Measurements from ENCODE around the gene IL34. TPM values are rescaled to one million over a fixed set of nuclear protein-coding genes. Genes with fewer than 3 reads are reported as not detected.

The IL34 gene
- polyA plus RNA-seq, 1 of the 3 experiments (the other 2 are of a cell fraction), result 0.18 TPM

DNA sequence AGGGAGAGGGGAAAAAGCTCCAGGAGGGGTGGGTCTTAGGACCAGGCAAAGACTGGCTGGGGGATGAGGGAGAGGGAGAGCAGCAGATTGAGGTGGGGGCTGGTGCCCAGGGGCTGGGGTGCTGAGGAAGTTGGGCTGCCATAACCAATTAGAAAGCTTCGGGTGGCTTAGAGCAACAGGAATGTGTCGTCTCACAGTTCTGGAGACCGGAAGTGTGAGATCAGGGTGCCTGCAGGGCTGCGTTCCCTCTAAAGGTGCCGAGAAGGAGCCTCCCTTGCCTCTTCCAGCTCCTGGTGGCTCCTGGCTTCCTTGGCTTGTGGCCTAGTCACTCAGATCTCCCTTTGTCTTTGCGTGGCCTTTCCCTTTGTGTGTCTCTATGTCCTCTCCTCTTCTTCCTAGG is 2.2 kb downstream of the IL34 start:
- no peaks in the 10 kb centered on the region for H3K36me3 ChIP-seq (replicated peaks in 1 of 2; ENCODE audit: control insufficient read depth in 1 of 2, insufficient read depth in 2 of 2, low read length in 1 of 2)
- TF ChIP-seq, protein P1, sequence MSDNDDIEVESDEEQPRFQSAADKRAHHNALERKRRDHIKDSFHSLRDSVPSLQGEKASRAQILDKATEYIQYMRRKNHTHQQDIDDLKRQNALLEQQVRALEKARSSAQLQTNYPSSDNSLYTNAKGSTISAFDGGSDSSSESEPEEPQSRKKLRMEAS (IDR thresholded peaks at IDR 0.05; ENCODE audit: low read depth), result no peak
- TF ChIP-seq FOSL2 (IDR thresholded peaks at IDR 0.05; ENCODE audit: borderline replicate concordance, low read depth) (no peak), EZH2phosphoT487 (IDR thresholded peaks at IDR 0.05; ENCODE audit: borderline replicate concordance, low read depth) (no peak)
- no peak overlapping the region for H3K9ac ChIP-seq
- H3K9me2 ChIP-seq, result no peaks in the 10 kb centered on the region
- 90% methylated on average over 3 of the region's 6 CpGs for WGBS (ENCODE audit: low lambda C conversion rate)
- no peak overlapping the region for H3K4me2 ChIP-seq
- H3K4me1 ChIP-seq (ENCODE audit: control insufficient read depth in 1 of 2, insufficient read depth in 2 of 2, low read depth in 1 of 2, low read length in 1 of 2), result peaks cover 0 to 18% of the 10 kb centered on the region in 2 experiments; a peak in 1 of 4 replicates
- H2AFZ ChIP-seq (ENCODE audit: low read depth), result no peak overlapping the region
- H3K4me3 ChIP-seq (ENCODE audit: low read depth in 2 of 2, low read length in 1 of 2), result no peak overlapping the region
- no peaks in the 10 kb centered on the region for H3K9me3 ChIP-seq
- no peaks in the 10 kb centered on the region for H4K20me1 ChIP-seq (ENCODE audit: insufficient read depth)
- H3F3A ChIP-seq (replicated peaks; ENCODE audit: insufficient read depth), result no peaks in the 10 kb centered on the region
- no peaks in the 10 kb centered on the region for H3K79me2 ChIP-seq (ENCODE audit: insufficient read depth)
- ChIA-PET CTCF (no interaction called here), POLR2A (no interaction called here)
- H3K27ac ChIP-seq (ENCODE audit: low read depth in 2 of 2, low read length in 1 of 2), result peak overlapping the region in 1 of 2 experiments; percentile 36; a peak in 2 of 4 replicates
- DNase-seq, result no peak
- H3K27me3 ChIP-seq (ENCODE audit: insufficient read depth), result no peaks in the 10 kb centered on the region

GRCh38 chr16:70649300-70649699 is 2.9 kb downstream of the IL34 start:
- 86% methylated on average over 7 of the region's 7 CpGs for WGBS (ENCODE audit: low lambda C conversion rate)
- no peak overlapping the region for H3K4me2 ChIP-seq

More at GRCh38 chr16:70649300-70649699, 2.9 kb downstream of the IL34 start:
- Histone ChIP-seq H2AFZ (ENCODE audit: low read depth) (no peak overlapping the region), H3K36me3 (replicated peaks in 1 of 2; ENCODE audit: control insufficient read depth in 1 of 2, insufficient read depth in 2 of 2, low read length in 1 of 2) (no peaks in the 10 kb centered on the region), H4K20me1 (ENCODE audit: insufficient read depth) (no peaks in the 10 kb centered on the region), H3K79me2 (ENCODE audit: insufficient read depth) (no peaks in the 10 kb centered on the region), H3K9me2 (no peaks in the 10 kb centered on the region), H3K4me3 (ENCODE audit: low read depth in 2 of 2, low read length in 1 of 2) (no peak overlapping the region), H3K27me3 (ENCODE audit: insufficient read depth) (no peaks in the 10 kb centered on the region), H3K9me3 (no peaks in the 10 kb centered on the region), H3K4me1 (ENCODE audit: control insufficient read depth in 1 of 2, insufficient read depth in 2 of 2, low read depth in 1 of 2, low read length in 1 of 2) (peaks cover 0 to 21% of the 10 kb centered on the region in 2 experiments; a peak in 1 of 4 replicates), H3K27ac (ENCODE audit: low read depth in 2 of 2, low read length in 1 of 2) (no peak overlapping the region; a peak in 1 of 4 replicates), H3K9ac (no peak overlapping the region), H3F3A (replicated peaks; ENCODE audit: insufficient read depth) (no peaks in the 10 kb centered on the region)
- CTCF ChIA-PET, result no interaction called here
- POLR2A ChIA-PET, result no interaction called here
- TF ChIP-seq JUND (IDR thresholded peaks at IDR 0.05), result no peak
- TF ChIP-seq REST (IDR thresholded peaks at IDR 0.05; ENCODE audit: low read depth, low read length), result no peak
- TF ChIP-seq, protein P1 (IDR thresholded peaks at IDR 0.05; ENCODE audit: low read depth), result no peak
- no peak for TF ChIP-seq CTCF (IDR thresholded peaks at IDR 0.05)
- TF ChIP-seq RCOR1 (IDR thresholded peaks at IDR 0.05; ENCODE audit: low read length), result no peak
- TF ChIP-seq, protein P2, sequence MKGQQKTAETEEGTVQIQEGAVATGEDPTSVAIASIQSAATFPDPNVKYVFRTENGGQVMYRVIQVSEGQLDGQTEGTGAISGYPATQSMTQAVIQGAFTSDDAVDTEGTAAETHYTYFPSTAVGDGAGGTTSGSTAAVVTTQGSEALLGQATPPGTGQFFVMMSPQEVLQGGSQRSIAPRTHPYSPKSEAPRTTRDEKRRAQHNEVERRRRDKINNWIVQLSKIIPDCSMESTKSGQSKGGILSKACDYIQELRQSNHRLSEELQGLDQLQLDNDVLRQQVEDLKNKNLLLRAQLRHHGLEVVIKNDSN (IDR thresholded peaks at IDR 0.05; ENCODE audit: borderline replicate concordance, low read depth), result no peak
- TF ChIP-seq NRF1 (IDR thresholded peaks at IDR 0.05; ENCODE audit: low read depth, low read length), result no peak
- TF ChIP-seq SMC3 (IDR thresholded peaks at IDR 0.05; ENCODE audit: low read depth, low read length), result no peak
- no peak for TF ChIP-seq CHD2 (IDR thresholded peaks at IDR 0.05; ENCODE audit: low read length, partially characterized antibody)
- no peak for TF ChIP-seq IRF3 (IDR thresholded peaks at IDR 0.05; ENCODE audit: low read depth, low read length)
- TF ChIP-seq MEF2A (IDR thresholded peaks at IDR 0.05; ENCODE audit: borderline replicate concordance, low read depth), result no peak
- no peak for TF ChIP-seq POLR2AphosphoS5 (IDR thresholded peaks at IDR 0.05; ENCODE audit: low read depth, low read length)
- TF ChIP-seq RFX5 (IDR thresholded peaks at IDR 0.05; ENCODE audit: low read length), result no peak
- TF ChIP-seq ELF1 (IDR thresholded peaks at IDR 0.05), result no peak
- TF ChIP-seq TEAD4 (IDR thresholded peaks at IDR 0.05; ENCODE audit: borderline replicate concordance, insufficient read depth), result no peak
- DNase-seq, result no peak

Data from SK-N-SH (cell line).